Stimulated activated CD4-positive, alpha-beta T cell treated with anti-CD3 and anti-CD28 coated beads, Interleukin-2, amount 100 ng/mL, for 4 hours (primary cell): ENCODE results near the gene MYOZ1.
"Not testable (repeated sequence)": the region's sequence is repeated elsewhere in the genome, so short reads cannot be mapped to it uniquely, and the experiment has no call there.

ENCODE experiments used
- DNase-seq: peaks from one replicate; pipeline ENCODE4 v3.0.0-alpha.2; 2020; ENCODE audit warnings: low read depth

Gene MYOZ1

GRCh38 chr10:73641328-73642060 is at the start of gene MYOZ1:
TSS of gene MYOZ1 (minus strand) at chr10:73641474. CDS start at chr10:73640017, 1,457 bp downstream.
- no peak for DNase-seq

- DNase-seq = not testable (repeated sequence)
Observed at GRCh38 chr10:73690755-73691154, 49.5 kb upstream of the MYOZ1 start.

GRCh38 chr10:73689596-73689995 is 48.3 kb upstream of the MYOZ1 start:
- DNase-seq = not testable (repeated sequence)

GRCh38 chr10:73687641-73688040 is 46.4 kb upstream of the MYOZ1 start:
- DNase-seq = not testable (repeated sequence)

- not testable (repeated sequence) for DNase-seq
Observed at GRCh38 chr10:73674546-73674945, 33.3 kb upstream of the MYOZ1 start.

- not testable (repeated sequence) for DNase-seq
Observed at GRCh38 chr10:73668378-73668777, 27.1 kb upstream of the MYOZ1 start.

GRCh38 chr10:73666153-73666809 is 25.0 kb upstream of the MYOZ1 start:
- DNase-seq = not testable (repeated sequence)

GRCh38 chr10:73665581-73665980 is 24.3 kb upstream of the MYOZ1 start:
- not testable (repeated sequence) for DNase-seq

GRCh38 chr10:73664156-73665040 is 23.1 kb upstream of the MYOZ1 start:
- not testable (repeated sequence) for DNase-seq

GRCh38 chr10:73663621-73664020 is 22.3 kb upstream of the MYOZ1 start:
- DNase-seq = not testable (repeated sequence)

GRCh38 chr10:73662705-73663104 is 21.4 kb upstream of the MYOZ1 start:
- not testable (repeated sequence) for DNase-seq

- DNase-seq = no peak
Observed at GRCh38 chr10:73655990-73656298, 14.7 kb upstream of the MYOZ1 start, which contains the start of gene SYNPO2L. TSS of gene SYNPO2L (minus strand) at chr10:73656029. CDS start at chr10:73655922, 107 bp downstream.

- no peak for DNase-seq
Observed at GRCh38 chr10:73655257-73655989, 14.1 kb upstream of the MYOZ1 start.

GRCh38 chr10:73653701-73654100 is 12.4 kb upstream of the MYOZ1 start:
- no peak for DNase-seq

- no peak for DNase-seq
Observed at GRCh38 chr10:73653195-73653594, 11.9 kb upstream of the MYOZ1 start.

GRCh38 chr10:73650537-73651331 is 9.5 kb upstream of the MYOZ1 start:
- no peak for DNase-seq

GRCh38 chr10:73649876-73650536 is 8.7 kb upstream of the MYOZ1 start:
- DNase-seq = no peak

- no peak for DNase-seq
Observed at GRCh38 chr10:73648975-73649829, 7.9 kb upstream of the MYOZ1 start.

GRCh38 chr10:73647875-73648651 is 6.8 kb upstream of the MYOZ1 start:
- no peak for DNase-seq
